K562 (cell line): Measurements from ENCODE around the gene APOM. TPM values are rescaled to one million over a fixed set of nuclear protein-coding genes. Genes with fewer than 3 reads are reported as not detected.

ENCODE experiments used
- NCOA1 ChIP-seq: fragments of 450-650 bp; IDR thresholded peaks from 2 replicates; pipeline ENCODE4 v1.6.1; 2016; ENCODE audit warnings: low read depth
- NFXL1 ChIP-seq: fragments of 450-650 bp; formaldehyde crosslinking; IDR thresholded peaks from 2 replicates; pipeline ENCODE4 v1.4.0; 2021; ENCODE audit warnings: mild to moderate bottlenecking
- PRPF4 ChIP-seq: fragments of 200-400 bp; formaldehyde crosslinking; IDR thresholded peaks from one replicate; pipeline ENCODE4 v1.6.1; 2017; ENCODE audit warnings: low read length, low read depth, mild to moderate bottlenecking; ENCODE audit not compliant: insufficient read depth, poor library complexity, severe bottlenecking
- SIRT6 ChIP-seq: IDR thresholded peaks from one replicate; pipeline ENCODE4 v1.6.1; 2012; ENCODE audit warnings: low read depth, mild to moderate bottlenecking, control low read depth, inconsistent platforms, low read length, moderate library complexity
- ZNF212 ChIP-seq: fragments of 450-650 bp; formaldehyde crosslinking; IDR thresholded peaks from 2 replicates; pipeline ENCODE4 v1.4.0; 2020; ENCODE audit warnings: mild to moderate bottlenecking
- ZNF318 ChIP-seq, 2 experiments: fragments of 450-650 bp; IDR thresholded peaks; 2 replicates each; pipeline ENCODE4 v1.6.1; 2016; ENCODE audit warnings: mild to moderate bottlenecking in 2 of 2, borderline replicate concordance in 1 of 2, low read depth in 1 of 2, moderate library complexity in 1 of 2
- ZNF507 ChIP-seq: conservative IDR thresholded peaks from 2 replicates; pipeline ENCODE4 v1.6.1; 2017; ENCODE audit warnings: missing genetic modification characterization, missing compliant biosample characterization
- ZNF668 ChIP-seq: fragments of 250-450 bp; sonication (Bioruptor Pico); IDR thresholded peaks from 2 replicates; pipeline ENCODE4 v1.8.0; 2022; ENCODE audit warnings: mild to moderate bottlenecking, inconsistent platforms
- polyA plus RNA-seq, 8 experiments: library from polyadenylated mRNA; depleted of rRNA in 4 of 8; stranded (reverse) in 5 of 8; unstranded in 3 of 8; fragments of >200 nt; fragmentation: Nextera tagmentation in 2 of 8; fragmentation: Illumina TruSeq in 1 of 8; extraction: Ambion mirVana in 2 of 8; extraction: Trizol in 1 of 8; gene quantifications; 2 replicates each; pipeline versions ENCODE4 v1.2.1 to v1.2.3, GENCODE V29; 2011 to 2014; ENCODE audit warnings: inconsistent platforms in 1 of 8, missing spikeins in 1 of 8
- total RNA-seq, 7 experiments: library from RNA; depleted of rRNA in 6 of 7; stranded (reverse); fragments of >200 nt in 6 of 7; fragmentation: Illumina TruSeq in 2 of 7; extraction: Trizol in 2 of 7; gene quantifications; 2 replicates each; pipeline versions ENCODE4 v1.2.1 to v1.2.3, GENCODE V29; 2011 to 2021; ENCODE audit warnings: low replicate concordance in 1 of 7

APOM gene
- total and polyA plus RNA-seq, 9 of the 15 experiments (the other 6 are each of a cell fraction or from before 2014, with no cell fraction given), result 5.7 to 24.3 (median 10.4) TPM

GRCh38 chr6:31619805-31620585, 35.7 kb upstream of the APOM start (continued):
- no peak for TF ChIP-seq ZNF668
- peak; percentile 86; the same call in 1 of the 2 replicates for TF ChIP-seq NCOA1
- TF ChIP-seq ZNF318 (IDR thresholded peaks at IDR 0.05; ENCODE audit: borderline replicate concordance in 1 of 2, low read depth in 1 of 2), result peak in 1 of 2 experiments; percentile 72; a peak in 2 of 4 replicates
- no peak for TF ChIP-seq PRPF4
- TF ChIP-seq ZNF212, result peak; percentile 79; the same call in 1 of the 2 replicates
- TF ChIP-seq SIRT6, result no peak
- TF ChIP-seq NFXL1 (CRISPR knock-in tag), result no peak
- TF ChIP-seq ZNF507 (tag), result no peak
